Measurements from ENCODE around the gene UNC13B. TPM values are rescaled to one million over a fixed set of nuclear protein-coding genes. Genes with fewer than 3 reads are reported as not detected.

Gene UNC13B
- total RNA-seq, 1 experiment from 2014 or later = 9.8 TPM

DNA sequence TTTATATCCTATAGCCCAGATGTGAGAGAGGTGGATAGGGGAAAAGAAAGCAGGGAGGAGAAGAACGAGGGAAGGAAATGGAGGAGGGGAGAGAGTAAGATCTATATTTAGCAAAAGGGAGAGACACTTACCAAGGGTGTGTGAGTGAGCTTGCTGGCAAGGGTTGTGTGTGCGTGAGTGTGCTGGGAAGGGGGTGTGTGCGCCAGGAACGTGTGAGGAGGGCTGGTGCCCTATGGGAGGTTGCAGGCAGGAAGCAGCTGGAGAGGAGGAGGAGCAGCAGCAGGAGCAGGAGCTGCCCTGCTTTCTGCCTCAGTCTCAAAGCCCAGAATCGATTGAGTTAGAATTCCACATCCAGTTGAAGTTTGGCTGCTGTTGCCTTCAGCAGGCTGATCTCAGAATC, 179.8 kb downstream of the UNC13B start:
- no peaks in the 10 kb centered on the region for H3K9me2 ChIP-seq (replicated peaks; ENCODE audit: low read length)
- no peaks in the 10 kb centered on the region for H3F3A ChIP-seq (ENCODE audit: low read length, unreplicated experiment)
- intact Hi-C loops (cut with micrococcal nuclease) = no loop called here
- H3K4me2 ChIP-seq (ENCODE audit: low read length) = no peak overlapping the region
- CTCF ChIA-PET = no interaction called here
- no TSS peak for BruUV-seq (replicated peaks)
- no peaks in the 10 kb centered on the region for H3K9me3 ChIP-seq (ENCODE audit: low read length)
- no peaks in the 10 kb centered on the region for H3K79me2 ChIP-seq (ENCODE audit: low read length)
- ATAC-seq = no peak
- H3K9ac ChIP-seq (ENCODE audit: low read length) = no peak overlapping the region
- DNase-seq = no peak
- POLR2A ChIA-PET (ENCODE audit: unreplicated experiment) = no interaction called here
- H3K36me3 ChIP-seq (ENCODE audit: low read depth, low read length) = no peaks in the 10 kb centered on the region
- no peak for TF ChIP-seq EZH2phosphoT487 (IDR thresholded peaks at IDR 0.05; ENCODE audit: borderline replicate concordance, low read length)
- TF ChIP-seq, protein P1, sequence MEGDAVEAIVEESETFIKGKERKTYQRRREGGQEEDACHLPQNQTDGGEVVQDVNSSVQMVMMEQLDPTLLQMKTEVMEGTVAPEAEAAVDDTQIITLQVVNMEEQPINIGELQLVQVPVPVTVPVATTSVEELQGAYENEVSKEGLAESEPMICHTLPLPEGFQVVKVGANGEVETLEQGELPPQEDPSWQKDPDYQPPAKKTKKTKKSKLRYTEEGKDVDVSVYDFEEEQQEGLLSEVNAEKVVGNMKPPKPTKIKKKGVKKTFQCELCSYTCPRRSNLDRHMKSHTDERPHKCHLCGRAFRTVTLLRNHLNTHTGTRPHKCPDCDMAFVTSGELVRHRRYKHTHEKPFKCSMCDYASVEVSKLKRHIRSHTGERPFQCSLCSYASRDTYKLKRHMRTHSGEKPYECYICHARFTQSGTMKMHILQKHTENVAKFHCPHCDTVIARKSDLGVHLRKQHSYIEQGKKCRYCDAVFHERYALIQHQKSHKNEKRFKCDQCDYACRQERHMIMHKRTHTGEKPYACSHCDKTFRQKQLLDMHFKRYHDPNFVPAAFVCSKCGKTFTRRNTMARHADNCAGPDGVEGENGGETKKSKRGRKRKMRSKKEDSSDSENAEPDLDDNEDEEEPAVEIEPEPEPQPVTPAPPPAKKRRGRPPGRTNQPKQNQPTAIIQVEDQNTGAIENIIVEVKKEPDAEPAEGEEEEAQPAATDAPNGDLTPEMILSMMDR (conservative IDR thresholded peaks at IDR 0.05; ENCODE audit: low read depth, low read length) = no peak
- TF ChIP-seq EZH2 (IDR thresholded peaks at IDR 0.05; ENCODE audit: low read length, unreplicated experiment) = no peak
- no peak overlapping the region for H3K4me3 ChIP-seq (ENCODE audit: low read length)
- H2AFZ ChIP-seq (ENCODE audit: low read length) = no peak overlapping the region
- H3K4me1 ChIP-seq (ENCODE audit: insufficient read depth, low read length) = no peaks in the 10 kb centered on the region
- no peaks in the 10 kb centered on the region for H4K20me1 ChIP-seq (ENCODE audit: low read length)
- H3K27me3 ChIP-seq (ENCODE audit: low read length) = no peaks in the 10 kb centered on the region
- H3K27ac ChIP-seq (ENCODE audit: low read length) = no peak overlapping the region

DNA sequence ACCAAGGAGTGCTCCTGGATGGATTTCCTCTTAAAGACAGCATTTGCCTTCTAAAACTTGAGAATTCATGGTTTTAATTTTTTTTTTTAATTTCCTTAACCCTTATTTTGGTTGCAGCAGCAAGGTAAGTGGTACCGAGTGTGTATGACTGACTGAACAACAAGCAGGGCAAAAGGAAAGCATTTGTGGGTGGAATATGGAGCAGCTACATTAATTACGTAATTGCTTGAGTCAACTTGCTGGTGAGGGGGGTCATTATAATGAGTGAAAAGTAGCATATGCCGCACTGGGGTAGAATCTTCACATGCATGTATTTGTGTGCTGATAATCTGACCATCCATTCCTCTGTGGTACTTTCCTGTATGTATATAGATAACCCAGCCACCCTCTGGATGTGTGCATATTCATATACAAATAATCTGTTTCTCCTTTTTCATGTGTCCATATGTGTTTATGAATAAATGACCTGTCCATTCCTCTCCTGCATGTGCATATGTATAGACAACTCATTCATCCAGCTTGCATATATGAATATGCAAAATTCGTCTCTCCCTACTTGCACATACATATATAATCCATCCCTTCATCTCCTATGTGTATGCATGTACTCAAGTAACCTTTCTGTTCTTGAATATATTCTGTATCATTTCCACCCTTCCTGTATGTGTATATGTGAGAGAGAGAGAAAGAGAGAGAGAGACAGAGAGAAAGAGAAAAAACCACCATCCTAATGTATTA, 180.6 kb downstream of the UNC13B start:
- H2AFZ ChIP-seq (ENCODE audit: low read length) = no peak overlapping the region

DNA sequence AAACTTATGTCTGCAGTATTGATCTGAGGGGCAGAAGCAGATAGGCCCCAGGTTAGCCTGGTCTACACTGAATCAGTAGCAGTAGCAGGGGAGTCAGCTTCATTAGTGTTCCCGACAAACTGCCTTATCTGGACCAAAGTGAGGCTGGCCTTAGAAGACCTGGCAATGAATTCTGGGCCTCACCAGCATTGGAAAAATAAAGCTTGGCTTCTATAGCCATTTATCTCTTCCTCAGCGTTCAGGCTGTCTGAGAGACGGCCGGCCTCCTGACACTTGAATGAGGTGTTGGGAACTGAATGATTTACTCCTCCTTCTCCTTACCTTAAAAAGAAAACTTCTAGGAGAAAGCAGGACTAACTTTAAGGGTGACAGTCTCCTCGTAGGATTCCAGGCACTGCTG, 186.3 kb downstream of the UNC13B start:
- Histone ChIP-seq H3K27ac (ENCODE audit: low read length) (no peak overlapping the region), H3K9me2 (replicated peaks; ENCODE audit: low read length) (no peaks in the 10 kb centered on the region), H3K9ac (ENCODE audit: low read length) (no peak overlapping the region), H3F3A (ENCODE audit: low read length, unreplicated experiment) (no peaks in the 10 kb centered on the region), H4K20me1 (ENCODE audit: low read length) (no peaks in the 10 kb centered on the region), H3K4me3 (ENCODE audit: low read length) (no peak overlapping the region), H2AFZ (ENCODE audit: low read length) (no peak overlapping the region), H3K36me3 (ENCODE audit: low read depth, low read length) (no peaks in the 10 kb centered on the region), H3K79me2 (ENCODE audit: low read length) (no peaks in the 10 kb centered on the region), H3K27me3 (ENCODE audit: low read length) (no peaks in the 10 kb centered on the region), H3K4me2 (ENCODE audit: low read length) (no peak overlapping the region), H3K9me3 (ENCODE audit: low read length) (no peaks in the 10 kb centered on the region), H3K4me1 (ENCODE audit: insufficient read depth, low read length) (peaks cover 24% of the 10 kb centered on the region)
- intact Hi-C loops (cut with micrococcal nuclease) = no loop called here
- ChIA-PET POLR2A (ENCODE audit: unreplicated experiment) (no interaction called here), CTCF (no interaction called here)
- no TSS peak for BruUV-seq (replicated peaks)
- TF ChIP-seq, protein P1 (conservative IDR thresholded peaks at IDR 0.05; ENCODE audit: low read depth, low read length) = no peak
- no peak for TF ChIP-seq EZH2 (IDR thresholded peaks at IDR 0.05; ENCODE audit: low read length, unreplicated experiment)
- no peak for TF ChIP-seq EZH2phosphoT487 (IDR thresholded peaks at IDR 0.05; ENCODE audit: borderline replicate concordance, low read length)
- DNase-seq = no peak
- ATAC-seq = no peak

More for the DNA sequence above, 180.6 kb downstream of the UNC13B start:
- ATAC-seq = no peak
- H3K9ac ChIP-seq (ENCODE audit: low read length) = no peak overlapping the region
- no peaks in the 10 kb centered on the region for H3K36me3 ChIP-seq (ENCODE audit: low read depth, low read length)
- intact Hi-C loops (cut with micrococcal nuclease) = no loop called here
- CTCF ChIA-PET = no interaction called here
- no peak overlapping the region for H3K27ac ChIP-seq (ENCODE audit: low read length)
- no peaks in the 10 kb centered on the region for H3K9me3 ChIP-seq (ENCODE audit: low read length)
- H3K9me2 ChIP-seq (replicated peaks; ENCODE audit: low read length) = no peaks in the 10 kb centered on the region
- DNase-seq = no peak
- POLR2A ChIA-PET (ENCODE audit: unreplicated experiment) = no interaction called here
- no peaks in the 10 kb centered on the region for H3K27me3 ChIP-seq (ENCODE audit: low read length)
- H3K4me1 ChIP-seq (ENCODE audit: insufficient read depth, low read length) = no peaks in the 10 kb centered on the region
- no peaks in the 10 kb centered on the region for H3F3A ChIP-seq (ENCODE audit: low read length, unreplicated experiment)
- no peaks in the 10 kb centered on the region for H3K79me2 ChIP-seq (ENCODE audit: low read length)
- H3K4me3 ChIP-seq (ENCODE audit: low read length) = no peak overlapping the region
- no peak overlapping the region for H3K4me2 ChIP-seq (ENCODE audit: low read length)
- TF ChIP-seq, protein P1 (conservative IDR thresholded peaks at IDR 0.05; ENCODE audit: low read depth, low read length) = no peak
- TF ChIP-seq EZH2phosphoT487 (IDR thresholded peaks at IDR 0.05; ENCODE audit: borderline replicate concordance, low read length) (no peak), EZH2 (IDR thresholded peaks at IDR 0.05; ENCODE audit: low read length, unreplicated experiment) (no peak)
- no TSS peak for BruUV-seq (replicated peaks)
- H4K20me1 ChIP-seq (ENCODE audit: low read length) = no peaks in the 10 kb centered on the region
